ENCODE measurements around the gene OR4X2.

OR4X2 gene

DNA sequence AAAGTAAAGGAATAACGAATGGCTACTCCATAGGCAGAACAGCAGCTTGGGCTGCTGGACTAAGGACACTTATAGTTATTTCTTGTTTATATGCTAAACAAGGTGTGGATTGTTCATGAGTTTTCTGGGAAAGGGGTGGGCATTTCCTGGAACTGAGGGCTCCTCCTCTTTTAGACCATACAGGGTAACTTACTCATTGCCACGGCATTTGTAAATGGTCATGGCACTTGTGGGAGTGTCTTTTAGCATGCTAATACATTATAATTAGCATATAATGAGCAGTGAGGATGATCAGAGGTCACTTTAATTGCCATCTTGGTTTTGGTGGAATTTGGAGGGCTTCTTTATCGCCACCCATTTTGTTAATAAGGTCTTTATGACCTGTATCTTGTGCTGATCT lies 25.7 kb downstream of the OR4X2 start:
- Histone ChIP-seq H3K9me3 (ENCODE audit: control insufficient read depth, low read length) (peaks cover 5% of the 10 kb centered on the region), H3K4me3 (ENCODE audit: insufficient read depth, low read depth, low read length) (no peak overlapping the region), H3K36me3 (ENCODE audit: control insufficient read depth, insufficient read depth, low read length) (no peaks in the 10 kb centered on the region), H3K27me3 (ENCODE audit: control insufficient read depth, insufficient read depth, low read length, poor library complexity, severe bottlenecking) (no peaks in the 10 kb centered on the region), H3K4me1 (ENCODE audit: control insufficient read depth, insufficient read depth, low read length) (no peaks in the 10 kb centered on the region), H3K27ac (ENCODE audit: insufficient read depth, low read depth, low read length, poor library complexity, severe bottlenecking) (no peak overlapping the region)
- WGBS, 2 experiments, result 56 to 69% methylated on average over 2 to 3 of the region's 3 CpGs

DNA sequence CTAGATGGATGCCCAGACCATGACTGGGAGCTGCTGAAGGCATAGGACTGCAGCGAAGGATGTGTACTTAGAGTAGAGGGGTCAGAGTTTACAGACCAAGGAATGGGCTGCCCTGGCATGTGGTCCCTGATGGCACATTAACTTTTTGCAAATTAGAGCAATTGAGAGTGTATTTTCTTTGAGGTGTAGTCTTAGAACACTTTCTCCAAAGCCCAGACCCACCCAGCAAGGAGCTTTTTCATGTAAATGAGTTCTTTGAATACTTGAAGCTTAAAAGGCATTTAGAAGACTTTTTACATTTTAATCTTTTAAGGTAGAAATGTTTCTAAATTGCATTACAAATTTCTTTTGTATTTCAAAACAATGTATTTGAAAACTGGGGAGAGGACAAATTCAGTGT lies 27.7 kb downstream of the OR4X2 start:
- H3K9me3 ChIP-seq (ENCODE audit: control insufficient read depth, low read length), result peaks cover 5% of the 10 kb centered on the region
- H3K27me3 ChIP-seq (ENCODE audit: control insufficient read depth, insufficient read depth, low read length, poor library complexity, severe bottlenecking), result no peaks in the 10 kb centered on the region
- no peaks in the 10 kb centered on the region for H3K36me3 ChIP-seq (ENCODE audit: control insufficient read depth, insufficient read depth, low read length)
- H3K4me3 ChIP-seq (ENCODE audit: insufficient read depth, low read depth, low read length), result no peak overlapping the region
- 47 to 49% methylated on average over 1 of the region's 1 CpG for WGBS, 2 experiments
- no peak overlapping the region for H3K27ac ChIP-seq (ENCODE audit: insufficient read depth, low read depth, low read length, poor library complexity, severe bottlenecking)
- H3K4me1 ChIP-seq (ENCODE audit: control insufficient read depth, insufficient read depth, low read length), result no peaks in the 10 kb centered on the region

Data from ectodermal cell (in vitro differentiated cells).